Heart right ventricle (tissue), 16 donors: ENCODE measurements around the gene TTPAL. TPM values are rescaled to one million over a fixed set of nuclear protein-coding genes. Genes with fewer than 3 reads are reported as not detected.

Experiments
- ATAC-seq, 8 donors: fragments of 200-7000 bp; cut with Tn5 transposase; one replicate each; pipeline ENCODE4 v1.9.1; 2020; ENCODE audit warnings: mild to moderate bottlenecking in 8 of 8, moderate library complexity in 8 of 8, moderate number of reproducible peaks in 1 of 8
- DNase-seq, 2 donors: peaks; one replicate each; pipeline ENCODE4 v3.0.0-alpha.2; 2020
- H3K27ac ChIP-seq, 10 donors: fragments of 200-600 bp; sonication (generic) in 2 of 10; one replicate each; pipeline versions ENCODE4 v1.5.0 to v1.8.0; 2020 to 2022; ENCODE audit warnings: mild to moderate bottlenecking in 3 of 10
- H3K27me3 ChIP-seq, 7 donors: fragments of 200-600 bp; one replicate each; pipeline ENCODE4 v1.8.0; 2021 to 2022; ENCODE audit warnings: mild to moderate bottlenecking in 2 of 7
- H3K36me3 ChIP-seq, 9 donors: fragments of 200-600 bp; sonication (generic) in 1 of 9; one replicate each; pipeline versions ENCODE4 v1.5.0 to v1.8.0; 2020 to 2022; ENCODE audit warnings: mild to moderate bottlenecking in 2 of 9
- H3K4me1 ChIP-seq, 9 donors: fragments of 200-600 bp; sonication (generic) in 1 of 9; one replicate each; pipeline versions ENCODE4 v1.5.0 to v1.8.0; 2020 to 2022; ENCODE audit warnings: mild to moderate bottlenecking in 4 of 9
- H3K4me3 ChIP-seq, 10 donors: fragments of 200-600 bp; sonication (generic) in 2 of 10; one replicate each; pipeline versions ENCODE4 v1.5.0 to v1.8.0; 2020 to 2022; ENCODE audit warnings: mild to moderate bottlenecking in 7 of 10, moderate library complexity in 2 of 10
- H3K9me3 ChIP-seq, 11 donors: fragments of 200-600 bp in 10 of 11; sonication (generic) in 2 of 11; one replicate each; pipeline versions ENCODE4 v1.5.0 to v1.8.0; 2013 to 2022; ENCODE audit warnings: mild to moderate bottlenecking in 2 of 11, control low read depth in 1 of 11, moderate library complexity in 1 of 11
- CTCF ChIP-seq, 9 donors: fragments of 200-600 bp; sonication (generic) in 2 of 9; IDR thresholded peaks; one replicate each; pipeline versions ENCODE4 v1.5.0 to v1.8.0; 2021 to 2022; ENCODE audit warnings: antibody characterized with exemption in 9 of 9, mild to moderate bottlenecking in 5 of 9, moderate library complexity in 1 of 9
- WGBS, 2 donors: extraction: QIAGEN DNeasy Blood & Tissue Kit; methylation state at CpG; one replicate each; pipeline ENCODE4 v1.1.7; 2013; ENCODE audit warnings: inconsistent platforms in 1 of 2; 5-methylcytosine and 5-hydroxymethylcytosine counted together
- intact Hi-C, 10 donors: fragments of 100-400 bp; cut with DNase I; formaldehyde crosslinking; loops; one replicate each; pipeline versions ENCODE4 v1.11.1 to v1.14.2; 2022
- polyA plus RNA-seq, 2 donors: library from polyadenylated mRNA; stranded (reverse); fragments of 200-250 nt; gene quantifications; one replicate each; pipeline ENCODE4 v1.2.3, GENCODE V29; 2013
- total RNA-seq, 10 donors: library from RNA; stranded (reverse); fragmentation: NEBNext Ultra II Directional in 3 of 10; extraction: Animal tissue kit (Norgen Biotek cat#: 25700) in 3 of 10; gene quantifications; one replicate each; pipeline versions ENCODE4 v1.2.1 to v1.2.4, GENCODE V29; 2021 to 2023
- donor health status: Arrhythmogenic right ventricular cardiomyopathy.
- donor health status: ischemic (EF 13 %, LVEDD 7.1; RV severe dilation, severe dysfunction).
- donor health status: healthy with polysubstance abuse.
- donor health status: DM: no; HTN: yes; CAD: no.
- donor health status: DM: no; HTN: no; CAD: no.
- donor health status: ischemic (EF 25% LVEDD 6.9; RV normal size, moderate dysfunction).
- donor health status: ischemic (EF 25% LVEDD 5.7; RV mildly dilated, moderate dysfunction).
- donor health status: healthy.
- donor health status: DM: yes; HTN: yes; CAD: no.
- donor health status: Ischemic cardiomyopathy.
- donor health status: ischemic (EF 35%, LVEDD 5.7; RV mildly dilated, moderate dysfunction).
- donor health status: nonischemic (EF 11% LVEDD 7.7; RV severe dilation, severe dysfunction).
- donor health status: DM: yes; HTN: yes; CAD: no.
- donor health status: PGD.
- donor health status: ischemic (EF 29% LVEDD 5.4; RV normal size, mild dysfunction).
- donor health status: nonischemic (EF 23%, LVEDD 6.1; RV moderate dilation, normal function).

The TTPAL gene
- total and polyA plus RNA-seq, 12 donors, result 2.3 to 7.3 (median 4.2) TPM

DNA sequence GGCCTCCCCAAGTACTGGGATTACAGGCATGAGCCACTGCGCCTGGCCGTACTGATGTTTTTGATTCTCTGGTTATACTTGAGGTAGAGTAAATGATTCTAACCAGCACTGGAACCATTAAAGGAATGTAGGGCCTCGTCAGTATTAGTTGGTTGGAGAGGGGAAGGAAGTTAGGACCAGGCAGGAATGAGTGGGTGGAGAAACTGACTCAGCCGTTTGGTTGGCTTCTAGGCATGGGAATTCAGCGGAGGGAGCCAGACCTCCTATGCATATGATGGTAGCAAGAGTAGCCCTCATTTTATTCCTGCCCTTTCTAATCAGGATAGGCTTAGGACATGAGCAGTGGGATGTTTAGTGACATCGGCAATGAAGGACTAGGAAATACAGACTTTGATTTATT lies 65.2 kb downstream of the TTPAL start:
- ATAC-seq, result peak in 4 of 8 donors; percentile 41 to 61 (median 48)
- H3K9me3 ChIP-seq, result no peaks in the 10 kb centered on the region
- peak overlapping the region in 1 of 10 donors; percentile 6 for H3K27ac ChIP-seq
- H3K4me1 ChIP-seq, result peaks cover 3 to 52% (median 28%) of the 10 kb centered on the region in 9 donors
- H3K4me3 ChIP-seq, result no peak overlapping the region
- intact Hi-C loops, result no loop called here
- no peak for DNase-seq
- WGBS, 2 donors, result 66 to 70% methylated on average over 6 of the region's 6 CpGs
- no peaks in the 10 kb centered on the region for H3K36me3 ChIP-seq
- TF ChIP-seq CTCF (IDR thresholded peaks at IDR 0.05), result no peak
- no peaks in the 10 kb centered on the region for H3K27me3 ChIP-seq

DNA sequence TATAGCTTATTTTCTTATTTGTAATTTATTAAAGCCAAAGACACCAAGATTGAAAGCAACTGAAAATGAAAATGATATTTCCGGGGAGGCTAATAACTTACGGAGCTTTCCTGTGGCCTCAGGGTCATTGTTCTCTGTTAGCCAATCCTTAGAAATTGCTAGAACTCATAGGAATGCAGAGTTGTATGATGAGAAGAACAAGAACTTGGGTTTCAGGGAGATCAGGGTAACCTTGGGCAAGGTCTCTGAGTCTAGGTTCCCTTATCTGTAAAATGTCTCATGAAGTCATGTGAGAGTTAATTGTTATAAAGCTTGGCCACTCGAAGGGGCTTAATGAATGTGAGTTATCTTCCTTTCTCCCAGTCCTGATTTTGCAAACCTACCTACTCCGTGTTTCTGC lies 66.3 kb downstream of the TTPAL start:
- Histone ChIP-seq H3K4me1 (peaks cover 3 to 47% (median 28%) of the 10 kb centered on the region in 9 donors), H3K9me3 (no peaks in the 10 kb centered on the region), H3K36me3 (no peaks in the 10 kb centered on the region), H3K4me3 (no peak overlapping the region), H3K27me3 (no peaks in the 10 kb centered on the region), H3K27ac (peak overlapping the region in 2 of 10 donors; percentile 5 to 19)
- DNase-seq (no peak), ATAC-seq (peak in 1 of 8 donors; percentile 31)
- intact Hi-C loops, result no loop called here
- WGBS, 2 donors, result 38 to 56% methylated on average over 4 of the region's 4 CpGs
- no peak for TF ChIP-seq CTCF (IDR thresholded peaks at IDR 0.05)

DNA sequence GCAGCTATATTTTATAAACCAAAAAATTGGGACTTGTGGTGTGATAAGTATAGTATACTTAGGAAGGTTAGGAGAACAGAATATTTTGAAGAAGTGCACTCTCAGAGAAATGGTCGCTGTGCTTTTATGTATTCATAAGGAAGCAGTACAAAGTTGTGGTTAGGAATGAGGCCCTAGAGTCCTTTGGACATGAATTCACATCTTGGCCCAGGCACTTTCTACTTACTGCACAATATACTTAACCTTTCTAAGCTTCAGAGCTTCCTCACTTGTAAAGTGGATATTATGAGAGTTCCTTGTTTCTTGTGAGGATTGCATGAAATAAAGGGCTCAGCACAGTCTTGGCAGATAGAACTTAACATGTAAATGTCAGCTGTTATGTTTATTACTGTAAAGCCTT lies 67.2 kb downstream of the TTPAL start:
- intact Hi-C loops, result no loop called here
- DNase-seq (no peak), ATAC-seq (peak in 1 of 8 donors; percentile 13)
- H3K4me1 ChIP-seq, result peaks cover 4 to 52% (median 31%) of the 10 kb centered on the region in 9 donors
- H3K27ac ChIP-seq, result peak overlapping the region in 1 of 10 donors; percentile 12
- no peaks in the 10 kb centered on the region for H3K27me3 ChIP-seq
- H3K9me3 ChIP-seq, result no peaks in the 10 kb centered on the region
- no peaks in the 10 kb centered on the region for H3K36me3 ChIP-seq
- WGBS, 2 donors, result 75 to 76% methylated on average over 1 of the region's 1 CpG
- no peak overlapping the region for H3K4me3 ChIP-seq
- no peak for TF ChIP-seq CTCF (IDR thresholded peaks at IDR 0.05)

DNA sequence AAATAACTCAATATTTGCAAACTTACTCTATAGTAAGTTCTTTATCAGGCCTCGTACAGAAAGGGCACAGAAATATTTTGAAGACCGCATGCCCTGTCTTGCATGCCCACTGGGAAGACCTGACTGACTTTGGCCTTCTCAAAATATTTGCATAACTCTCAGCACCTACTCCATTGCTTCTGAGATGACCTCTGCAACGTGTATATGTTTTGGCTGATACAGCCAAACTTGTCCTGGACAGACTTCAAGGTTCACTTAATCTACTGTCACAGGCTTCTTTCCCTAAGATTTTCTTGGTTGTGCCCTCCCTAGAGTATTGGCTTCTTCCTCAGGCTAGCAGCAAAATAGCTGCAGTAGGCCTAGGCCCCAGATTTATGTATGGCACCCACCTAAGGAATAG lies 67.7 kb downstream of the TTPAL start:
- 56 to 60% methylated on average over 3 of the region's 3 CpGs for WGBS, 2 donors
- H3K4me1 ChIP-seq, result peaks cover 4 to 56% (median 33%) of the 10 kb centered on the region in 9 donors
- no peak for TF ChIP-seq CTCF (IDR thresholded peaks at IDR 0.05)

More for the DNA sequence above, 67.7 kb downstream of the TTPAL start:
- ATAC-seq (no peak), DNase-seq (no peak)
- no peak overlapping the region for H3K4me3 ChIP-seq
- no peaks in the 10 kb centered on the region for H3K36me3 ChIP-seq
- no peaks in the 10 kb centered on the region for H3K9me3 ChIP-seq
- peak overlapping the region in 2 of 10 donors; percentile 12 to 47 for H3K27ac ChIP-seq
- no peaks in the 10 kb centered on the region for H3K27me3 ChIP-seq
- intact Hi-C loops, result no loop called here

Other genes starting within 250 kb of the TTPAL start
- gene GDAP1L1, start 228.6 kb upstream of the TTPAL start, total RNA-seq, result under 1 TPM in 8 of 10 donors, not detected in 2; 0.09 to 0.71 (median 0.31) TPM
- gene GDAP1L1, start 228.6 kb upstream of the TTPAL start, polyA plus RNA-seq, result under 1 TPM; 0.35 to 0.66 TPM
- 100 to 1,000 TPM in 8 of 10 donors, 10 to 100 TPM in 2; 94.4 to 182 (median 140) TPM for gene FITM2, start 164.7 kb upstream of the TTPAL start, total RNA-seq
- gene FITM2, start 164.7 kb upstream of the TTPAL start, polyA plus RNA-seq, result 10 to 100 TPM; 25.2 to 28.0 TPM
- not detected for gene R3HDML, start 138.8 kb upstream of the TTPAL start, total RNA-seq
- gene R3HDML, start 138.8 kb upstream of the TTPAL start, polyA plus RNA-seq, result not detected
- not detected for gene HNF4A, start 120.2 kb upstream of the TTPAL start, total RNA-seq
- under 1 TPM in 1 of 2 donors, not detected in 1; under 0.01 TPM for gene HNF4A, start 120.2 kb upstream of the TTPAL start, polyA plus RNA-seq
- 100 to 1,000 TPM in 3 of 10 donors, 10 to 100 TPM in 7; 75.9 to 116 (median 98.7) TPM for gene SERINC3, start 46.2 kb downstream of the TTPAL start, total RNA-seq
- gene SERINC3, start 46.2 kb downstream of the TTPAL start, polyA plus RNA-seq, result 10 to 100 TPM; 38.9 to 45.9 TPM
- 100 to 1,000 TPM; 155 to 342 (median 231) TPM for gene PKIG, start 106.7 kb downstream of the TTPAL start, total RNA-seq
- gene PKIG, start 106.7 kb downstream of the TTPAL start, polyA plus RNA-seq, result 100 to 1,000 TPM; 180 to 196 TPM
- 10 to 100 TPM in 1 of 10 donors, 1 to 10 TPM in 9; 1.6 to 18.3 (median 3.8) TPM for gene ADA, start 175.8 kb downstream of the TTPAL start, total RNA-seq
- 10 to 100 TPM; 12.9 to 18.3 TPM for gene ADA, start 175.8 kb downstream of the TTPAL start, polyA plus RNA-seq
- 10 to 100 TPM in 7 of 10 donors, 1 to 10 TPM in 3; 4.3 to 47.6 (median 14.4) TPM for gene CCN5, start 239.5 kb downstream of the TTPAL start, total RNA-seq
- 10 to 100 TPM; 14.1 to 87.2 TPM for gene CCN5, start 239.5 kb downstream of the TTPAL start, polyA plus RNA-seq